LNCAP (cell line): ENCODE results near the gene LPP.

Source experiments
- CTCF ChIP-seq: fragments of 450-650 bp; IDR thresholded peaks from 2 replicates; pipeline ENCODE4 v1.5.1; 2017; ENCODE audit warnings: mild to moderate bottlenecking

The LPP gene

DNA sequence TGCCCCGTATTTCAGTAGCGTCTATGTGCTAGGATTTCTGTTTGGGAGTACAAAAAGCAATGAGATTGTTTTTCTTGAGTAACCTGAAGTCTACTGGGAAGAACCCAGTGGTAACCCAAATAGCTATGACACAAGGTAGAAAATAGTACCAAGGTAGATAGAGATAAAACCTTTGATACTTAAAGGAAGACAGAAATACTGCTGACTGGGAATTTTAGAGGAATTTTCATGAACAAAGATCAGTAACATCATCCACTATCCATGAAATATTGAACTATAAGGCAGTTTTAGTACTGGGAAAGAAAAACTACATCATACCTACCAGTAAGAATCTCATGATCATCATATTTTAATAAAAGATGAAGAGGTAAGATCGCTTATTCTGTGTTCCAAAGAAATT, 489.8 kb downstream of the LPP start:
- TF ChIP-seq CTCF = no peak

DNA sequence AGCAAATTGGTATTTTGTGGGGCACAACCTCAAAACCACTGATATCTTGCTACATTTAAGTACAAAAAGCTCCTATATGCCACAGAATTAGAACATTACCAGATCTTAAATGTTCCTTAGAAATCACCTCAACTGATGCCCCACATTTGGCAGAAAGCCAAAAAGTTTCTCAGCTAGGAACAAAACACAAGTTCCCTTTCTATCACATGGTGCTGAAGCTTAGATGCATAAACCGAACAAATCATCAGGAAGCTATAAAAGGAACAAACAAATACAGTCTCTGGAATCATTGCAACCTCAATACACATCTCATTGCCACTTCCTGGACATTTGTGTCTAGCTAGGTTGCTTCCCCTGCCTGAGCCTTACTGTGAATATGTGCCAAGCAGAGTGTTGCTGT, 492.6 kb downstream of the LPP start:
- no peak for TF ChIP-seq CTCF

DNA sequence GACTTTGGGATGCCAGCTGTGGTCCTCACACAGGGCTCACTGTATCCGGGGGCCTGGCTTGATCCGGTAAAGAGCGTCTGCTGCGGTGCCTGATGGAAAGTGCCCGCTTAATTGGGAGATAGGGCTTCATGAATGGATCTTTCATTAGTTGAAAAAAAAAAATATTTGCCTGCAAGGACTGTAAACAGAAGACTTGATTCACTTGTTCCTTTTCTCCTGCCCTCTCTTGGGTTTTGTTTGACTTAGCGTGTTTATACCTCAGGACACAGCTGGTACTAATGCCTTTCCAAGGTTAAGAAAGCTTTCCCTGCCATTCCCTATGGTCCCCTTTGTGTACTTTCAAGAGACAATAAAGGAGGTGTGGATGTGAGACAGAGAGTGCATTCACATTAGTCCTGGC, 493.3 kb downstream of the LPP start:
- TF ChIP-seq CTCF = no peak

DNA sequence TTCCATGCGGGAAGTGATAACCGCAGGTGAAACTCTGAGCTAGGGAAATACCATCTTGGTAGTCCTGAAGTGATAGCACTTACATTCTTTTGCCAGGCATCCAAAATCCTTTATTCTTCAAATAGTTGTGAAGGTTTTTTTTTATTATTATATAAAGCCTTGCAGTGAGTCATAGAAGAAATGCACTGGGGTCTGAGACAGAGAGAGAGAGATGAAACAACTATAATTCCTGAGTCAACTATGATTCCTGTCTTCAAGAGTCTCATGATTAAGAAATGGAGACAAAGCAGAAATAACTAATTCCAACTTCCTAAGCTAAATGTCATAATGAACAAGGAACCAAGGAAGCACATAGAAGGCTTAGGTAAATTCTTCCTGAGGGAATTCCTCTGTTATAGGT, 495.6 kb downstream of the LPP start:
- TF ChIP-seq CTCF = no peak

GRCh38 chr3:188656196-188656982, 502.4 kb downstream of the LPP start:
- no peak for TF ChIP-seq CTCF

- no peak for TF ChIP-seq CTCF
Measured at GRCh38 chr3:188658606-188659005, 504.6 kb downstream of the LPP start.

DNA sequence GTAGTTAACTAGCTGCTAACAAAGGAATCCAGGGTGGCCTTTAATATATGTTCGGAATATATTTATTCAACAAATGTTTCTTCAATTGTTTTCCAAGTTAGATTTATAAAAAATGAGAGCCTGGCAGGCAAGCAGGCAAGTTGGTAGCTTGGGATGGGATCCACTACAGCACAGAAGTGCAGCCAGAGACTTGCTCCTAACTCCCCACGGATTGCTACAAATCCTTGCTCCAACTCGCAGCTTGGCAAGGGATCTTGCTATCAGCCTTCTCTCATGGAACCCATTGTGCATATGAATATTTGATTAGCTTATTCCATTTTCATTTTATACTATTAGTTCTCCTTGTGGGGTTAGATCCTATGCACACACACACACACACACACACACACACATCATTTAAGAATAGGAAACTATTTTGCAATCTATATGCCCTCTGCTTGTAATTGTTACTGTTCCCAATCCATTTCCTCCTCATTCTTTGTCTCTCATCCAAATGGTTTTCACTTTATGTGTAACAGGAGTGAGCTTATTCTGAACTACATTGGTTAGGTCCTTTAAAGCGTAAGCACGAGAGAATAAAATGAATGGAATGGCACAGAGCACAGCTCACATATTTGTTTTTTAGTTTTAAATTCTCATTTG, 505.6 kb downstream of the LPP start:
- no peak for TF ChIP-seq CTCF
